ENCODE data around the gene RP9.
"Not testable (repeated sequence)": the region's sequence is repeated elsewhere in the genome, so short reads cannot be mapped to it uniquely, and the experiment has no call there.

The RP9 gene

DNA sequence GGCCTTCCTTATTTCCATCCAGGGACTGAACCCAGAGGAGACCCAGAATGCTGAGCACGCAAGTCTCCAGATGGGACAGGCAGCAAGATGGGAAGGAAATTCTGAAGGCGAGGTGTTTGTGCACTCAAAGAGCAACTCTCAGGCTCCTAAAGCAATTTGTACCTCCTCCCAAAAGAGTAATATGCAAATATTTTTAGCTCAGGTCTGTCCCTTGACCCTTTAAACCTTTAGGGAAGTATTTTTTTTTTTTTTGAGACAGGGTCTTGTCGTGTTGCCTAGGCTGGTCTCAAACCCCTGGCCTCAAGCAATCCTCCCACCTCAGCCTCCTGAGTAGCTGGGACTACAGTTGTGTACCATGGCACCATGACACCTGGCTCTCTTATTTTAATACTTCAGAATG lies 8.4 kb downstream of the RP9 start:
- Histone ChIP-seq H3K27ac (no peak overlapping the region), H3K36me3 (peaks cover 74% of the 10 kb centered on the region), H3K27me3 (ENCODE audit: insufficient read depth, low read depth, severe bottlenecking) (no peaks in the 10 kb centered on the region), H3K4me3 (ENCODE audit: low read depth, low read length) (no peak overlapping the region), H3K9me3 (ENCODE audit: severe bottlenecking) (no peaks in the 10 kb centered on the region)
- DNase-seq, result no peak
- TF ChIP-seq CTCF (IDR thresholded peaks at IDR 0.05; ENCODE audit: low read depth, low read length), result no peak

- Histone ChIP-seq H3K4me3 (ENCODE audit: low read depth, low read length) (no peak overlapping the region), H3K27me3 (ENCODE audit: insufficient read depth, low read depth, severe bottlenecking) (no peaks in the 10 kb centered on the region), H3K36me3 (peaks cover 76% of the 10 kb centered on the region), H3K9me3 (ENCODE audit: severe bottlenecking) (no peaks in the 10 kb centered on the region), H3K27ac (no peak overlapping the region)
- TF ChIP-seq CTCF (IDR thresholded peaks at IDR 0.05; ENCODE audit: low read depth, low read length), result no peak
- DNase-seq, result no peak
These were observed 9.9 kb downstream of the RP9 start for GRCh38 chr7:33099154-33099940.

DNA sequence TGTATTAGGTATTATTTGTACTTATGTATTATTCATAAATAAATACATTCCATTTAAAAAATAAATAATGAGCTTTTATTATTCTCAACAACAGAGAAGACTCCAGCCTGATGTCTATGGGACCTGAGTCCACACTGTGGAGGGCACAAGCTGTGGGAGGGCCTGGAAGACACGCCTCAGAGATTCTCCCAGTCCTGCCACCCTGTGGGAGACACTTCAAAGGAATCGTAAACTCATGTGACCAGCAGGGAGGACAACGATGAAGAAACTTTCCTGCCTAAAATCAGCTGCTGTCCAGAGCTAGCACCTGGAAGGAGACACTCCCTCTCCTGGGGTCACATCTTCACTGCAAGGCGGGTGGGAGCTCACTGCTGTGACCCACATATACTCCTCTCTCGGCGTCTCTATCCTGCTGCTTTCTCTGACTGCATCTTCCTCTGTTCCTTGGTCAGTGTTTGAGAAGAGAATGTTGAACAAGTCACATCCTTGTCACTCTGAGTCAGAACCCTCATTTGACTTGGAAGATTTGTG lies 14.4 kb downstream of the RP9 start:
- not testable (repeated sequence) for H3K27me3 ChIP-seq (ENCODE audit: insufficient read depth, low read depth, severe bottlenecking); H3K9me3 ChIP-seq (ENCODE audit: severe bottlenecking); H3K4me3 ChIP-seq (ENCODE audit: low read depth, low read length); H3K27ac ChIP-seq; DNase-seq
- H3K36me3 ChIP-seq, result peaks cover 50% of the 10 kb centered on the region

DNA sequence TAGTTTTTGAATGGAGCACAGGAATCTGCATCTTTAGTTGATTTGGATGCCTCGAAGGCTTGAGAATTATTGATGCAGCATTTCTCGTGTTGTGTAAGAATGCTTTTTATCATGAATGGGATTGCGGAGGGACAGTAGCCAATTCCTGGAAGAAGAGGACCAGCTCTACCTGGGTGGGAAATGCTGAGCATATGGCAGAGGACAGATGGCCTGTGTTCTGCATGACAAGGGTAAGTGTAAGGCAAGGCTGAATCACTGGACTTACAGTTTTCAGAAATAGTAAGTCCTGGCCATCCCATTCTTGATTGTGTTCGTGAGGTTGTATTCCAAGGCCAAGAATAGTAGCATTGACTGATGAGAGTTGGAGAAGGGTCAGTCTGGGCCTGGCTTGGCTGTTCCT lies 15.9 kb downstream of the RP9 start:
- Histone ChIP-seq H3K27ac (peak overlapping the region; percentile 28), H3K27me3 (ENCODE audit: insufficient read depth, low read depth, severe bottlenecking) (no peaks in the 10 kb centered on the region), H3K9me3 (ENCODE audit: severe bottlenecking) (no peaks in the 10 kb centered on the region), H3K4me3 (ENCODE audit: low read depth, low read length) (no peak overlapping the region), H3K36me3 (peaks cover 38% of the 10 kb centered on the region)
- TF ChIP-seq CTCF (IDR thresholded peaks at IDR 0.05; ENCODE audit: low read depth, low read length), result no peak
- DNase-seq, result peak; percentile 18

DNA sequence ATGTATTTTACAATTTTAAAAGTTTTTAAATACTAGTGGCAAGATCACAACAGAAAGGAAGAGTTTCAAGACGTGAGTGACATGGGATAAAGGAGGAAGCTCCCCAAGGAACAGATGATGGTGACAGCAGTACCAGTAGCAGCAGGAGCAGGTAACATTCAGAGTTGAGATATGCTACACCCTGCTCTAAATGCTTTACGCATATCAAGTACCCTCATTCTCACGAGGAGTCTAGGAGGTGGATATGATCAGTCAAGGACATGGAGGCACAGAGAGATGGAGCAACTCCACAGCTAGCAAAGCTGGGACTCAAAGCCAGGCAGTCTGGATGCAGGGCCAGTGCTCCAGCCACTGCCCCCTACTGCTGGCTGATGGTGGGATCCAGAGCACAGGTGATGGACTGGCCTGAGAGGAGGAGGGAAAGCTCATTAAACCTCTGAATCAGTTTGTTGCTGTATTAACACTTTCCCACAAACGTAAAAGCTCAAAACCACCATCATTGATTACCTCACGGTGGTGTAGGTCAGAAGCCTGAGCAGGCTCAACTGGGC lies 17.5 kb downstream of the RP9 start:
- Histone ChIP-seq H3K27ac (no peak overlapping the region), H3K36me3 (peaks cover 24% of the 10 kb centered on the region), H3K9me3 (ENCODE audit: severe bottlenecking) (no peaks in the 10 kb centered on the region), H3K27me3 (ENCODE audit: insufficient read depth, low read depth, severe bottlenecking) (no peaks in the 10 kb centered on the region), H3K4me3 (ENCODE audit: low read depth, low read length) (no peak overlapping the region)
- DNase-seq, result no peak
- 0 out of 2 replicates have a peak, but pooled peaks have one; percentile 15 for TF ChIP-seq CTCF (IDR thresholded peaks at IDR 0.05; ENCODE audit: low read depth, low read length)

- peaks cover 20% of the 10 kb centered on the region for H3K36me3 ChIP-seq
- H3K9me3 ChIP-seq (ENCODE audit: severe bottlenecking), result no peaks in the 10 kb centered on the region
- DNase-seq, result no peak
- no peaks in the 10 kb centered on the region for H3K27me3 ChIP-seq (ENCODE audit: insufficient read depth, low read depth, severe bottlenecking)
- no peak overlapping the region for H3K27ac ChIP-seq
- H3K4me3 ChIP-seq (ENCODE audit: low read depth, low read length), result no peak overlapping the region
- TF ChIP-seq CTCF (IDR thresholded peaks at IDR 0.05; ENCODE audit: low read depth, low read length), result no peak
These were observed 18.1 kb downstream of the RP9 start for GRCh38 chr7:33091111-33091531.
